Osteoblast (primary cell): Measurements from ENCODE around the gene UST. TPM values are rescaled to one million over a fixed set of nuclear protein-coding genes. Genes with fewer than 3 reads are reported as not detected.
"Not testable (repeated sequence)": the region's sequence is repeated elsewhere in the genome, so short reads cannot be mapped to it uniquely, and the experiment has no call there.

Experiments
- DNase-seq: peaks from one replicate; pipeline ENCODE4 v3.0.0; 2011; ENCODE audit warnings: low spot score, mixed read lengths; ENCODE audit not compliant: insufficient read length; ENCODE audit errors: missing footprints
- H2AFZ ChIP-seq: 2 replicates; pipeline ENCODE4 v1.6.0; 2011; ENCODE audit warnings: mild to moderate bottlenecking, low read length
- H3K27ac ChIP-seq: 2 replicates; pipeline ENCODE4 v1.5.1; 2011; ENCODE audit warnings: mild to moderate bottlenecking, low read depth, low read length, moderate library complexity
- H3K27me3 ChIP-seq: 2 replicates; pipeline ENCODE4 v1.6.0; 2012; ENCODE audit warnings: mild to moderate bottlenecking, control low read depth, inconsistent platforms, low read length, moderate library complexity; ENCODE audit not compliant: insufficient read depth
- H3K36me3 ChIP-seq: 2 replicates; pipeline ENCODE4 v1.5.1; 2011; ENCODE audit warnings: mild to moderate bottlenecking, low read length, control low read depth, moderate library complexity; ENCODE audit not compliant: insufficient read depth
- H3K4me1 ChIP-seq: 2 replicates; pipeline ENCODE4 v1.5.1; 2011; ENCODE audit warnings: mild to moderate bottlenecking, low read length, control low read depth, moderate library complexity; ENCODE audit not compliant: insufficient read depth
- H3K4me2 ChIP-seq: 2 replicates; pipeline ENCODE4 v1.6.0; 2011; ENCODE audit warnings: mild to moderate bottlenecking, low read length; ENCODE audit not compliant: insufficient read depth
- H3K4me3 ChIP-seq: fragments of 200-600 bp; sonication (generic); 3 replicates; pipeline ENCODE4 v1.5.1; 2012; ENCODE audit warnings: mild to moderate bottlenecking, low read length, inconsistent platforms; ENCODE audit not compliant: insufficient read depth
- H3K79me2 ChIP-seq: 2 replicates; pipeline ENCODE4 v1.6.0; 2012; ENCODE audit warnings: mild to moderate bottlenecking, low read length, control low read depth, inconsistent platforms; ENCODE audit not compliant: insufficient read depth
- H3K9me3 ChIP-seq: 2 replicates; pipeline ENCODE4 v1.5.1; 2011; ENCODE audit warnings: low read depth, low read length, control low read depth
- H4K20me1 ChIP-seq: 2 replicates; pipeline ENCODE4 v1.6.0; 2012; ENCODE audit warnings: mild to moderate bottlenecking, low read length, control low read depth; ENCODE audit not compliant: insufficient read depth
- total RNA-seq: library from RNA; depleted of rRNA; stranded (reverse); fragments of >200 nt; gene quantifications from 2 replicates; pipeline ENCODE4 v1.2.3, GENCODE V29; 2012
- TF ChIP-seq, protein P1 (sequence below): IDR thresholded peaks from 2 replicates; pipeline ENCODE4 v1.5.1; 2011; ENCODE audit warnings: mild to moderate bottlenecking, low read depth, low read length, moderate library complexity; ENCODE audit errors: extremely low read depth

Gene UST
- total RNA-seq, 1 donor: 18.1 TPM

- Histone ChIP-seq H3K79me2 (peaks cover 24% of the 10 kb centered on the region), H3K27me3 (no peaks in the 10 kb centered on the region), H4K20me1 (peaks cover 6% of the 10 kb centered on the region)
Observed at GRCh38 chr6:148771896-148772554, 25.2 kb downstream of the UST start.

DNA sequence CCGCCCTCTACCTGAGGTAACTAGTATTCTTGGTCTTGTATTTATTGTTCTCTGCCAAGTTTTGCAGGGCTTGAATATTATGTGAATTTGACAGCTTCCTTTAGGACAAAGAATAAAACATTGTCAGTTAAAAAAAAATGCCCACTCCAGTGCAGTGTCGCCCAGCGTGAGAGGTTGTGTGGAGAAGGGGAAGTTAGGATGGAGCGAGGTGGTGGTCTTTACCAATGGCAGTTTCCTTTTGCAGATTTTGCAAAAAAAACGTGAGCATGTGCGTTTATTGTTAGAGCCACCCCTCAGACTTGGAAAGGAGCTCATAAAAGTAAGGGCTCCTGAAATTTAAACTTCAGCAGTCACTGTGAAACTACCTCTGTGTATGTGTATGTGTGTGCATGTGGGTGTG lies 28.3 kb downstream of the UST start:
- H3K27me3 ChIP-seq: no peaks in the 10 kb centered on the region
- H3K36me3 ChIP-seq: no peaks in the 10 kb centered on the region
- H3K4me1 ChIP-seq: peaks cover 14% of the 10 kb centered on the region
- H3K9me3 ChIP-seq: no peaks in the 10 kb centered on the region
- TF ChIP-seq, protein P1, sequence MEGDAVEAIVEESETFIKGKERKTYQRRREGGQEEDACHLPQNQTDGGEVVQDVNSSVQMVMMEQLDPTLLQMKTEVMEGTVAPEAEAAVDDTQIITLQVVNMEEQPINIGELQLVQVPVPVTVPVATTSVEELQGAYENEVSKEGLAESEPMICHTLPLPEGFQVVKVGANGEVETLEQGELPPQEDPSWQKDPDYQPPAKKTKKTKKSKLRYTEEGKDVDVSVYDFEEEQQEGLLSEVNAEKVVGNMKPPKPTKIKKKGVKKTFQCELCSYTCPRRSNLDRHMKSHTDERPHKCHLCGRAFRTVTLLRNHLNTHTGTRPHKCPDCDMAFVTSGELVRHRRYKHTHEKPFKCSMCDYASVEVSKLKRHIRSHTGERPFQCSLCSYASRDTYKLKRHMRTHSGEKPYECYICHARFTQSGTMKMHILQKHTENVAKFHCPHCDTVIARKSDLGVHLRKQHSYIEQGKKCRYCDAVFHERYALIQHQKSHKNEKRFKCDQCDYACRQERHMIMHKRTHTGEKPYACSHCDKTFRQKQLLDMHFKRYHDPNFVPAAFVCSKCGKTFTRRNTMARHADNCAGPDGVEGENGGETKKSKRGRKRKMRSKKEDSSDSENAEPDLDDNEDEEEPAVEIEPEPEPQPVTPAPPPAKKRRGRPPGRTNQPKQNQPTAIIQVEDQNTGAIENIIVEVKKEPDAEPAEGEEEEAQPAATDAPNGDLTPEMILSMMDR: no peak
- H3K4me2 ChIP-seq: no peak overlapping the region
- H3K4me3 ChIP-seq: no peak overlapping the region
- H2AFZ ChIP-seq: no peak overlapping the region
- DNase-seq: no peak
- H3K27ac ChIP-seq: no peak overlapping the region
- peaks cover 20% of the 10 kb centered on the region for H3K79me2 ChIP-seq
- H4K20me1 ChIP-seq: peaks cover 5% of the 10 kb centered on the region

More at GRCh38 chr6:148771896-148772554, 25.2 kb downstream of the UST start:
- no peaks in the 10 kb centered on the region for H3K9me3 ChIP-seq
- H3K4me1 ChIP-seq: peaks cover 14% of the 10 kb centered on the region
- no peak for DNase-seq
- no peak overlapping the region for H2AFZ ChIP-seq
- H3K27ac ChIP-seq: no peak overlapping the region
- no peak overlapping the region for H3K4me2 ChIP-seq
- H3K36me3 ChIP-seq: no peaks in the 10 kb centered on the region
- no peak overlapping the region for H3K4me3 ChIP-seq
- TF ChIP-seq, protein P1: no peak

DNA sequence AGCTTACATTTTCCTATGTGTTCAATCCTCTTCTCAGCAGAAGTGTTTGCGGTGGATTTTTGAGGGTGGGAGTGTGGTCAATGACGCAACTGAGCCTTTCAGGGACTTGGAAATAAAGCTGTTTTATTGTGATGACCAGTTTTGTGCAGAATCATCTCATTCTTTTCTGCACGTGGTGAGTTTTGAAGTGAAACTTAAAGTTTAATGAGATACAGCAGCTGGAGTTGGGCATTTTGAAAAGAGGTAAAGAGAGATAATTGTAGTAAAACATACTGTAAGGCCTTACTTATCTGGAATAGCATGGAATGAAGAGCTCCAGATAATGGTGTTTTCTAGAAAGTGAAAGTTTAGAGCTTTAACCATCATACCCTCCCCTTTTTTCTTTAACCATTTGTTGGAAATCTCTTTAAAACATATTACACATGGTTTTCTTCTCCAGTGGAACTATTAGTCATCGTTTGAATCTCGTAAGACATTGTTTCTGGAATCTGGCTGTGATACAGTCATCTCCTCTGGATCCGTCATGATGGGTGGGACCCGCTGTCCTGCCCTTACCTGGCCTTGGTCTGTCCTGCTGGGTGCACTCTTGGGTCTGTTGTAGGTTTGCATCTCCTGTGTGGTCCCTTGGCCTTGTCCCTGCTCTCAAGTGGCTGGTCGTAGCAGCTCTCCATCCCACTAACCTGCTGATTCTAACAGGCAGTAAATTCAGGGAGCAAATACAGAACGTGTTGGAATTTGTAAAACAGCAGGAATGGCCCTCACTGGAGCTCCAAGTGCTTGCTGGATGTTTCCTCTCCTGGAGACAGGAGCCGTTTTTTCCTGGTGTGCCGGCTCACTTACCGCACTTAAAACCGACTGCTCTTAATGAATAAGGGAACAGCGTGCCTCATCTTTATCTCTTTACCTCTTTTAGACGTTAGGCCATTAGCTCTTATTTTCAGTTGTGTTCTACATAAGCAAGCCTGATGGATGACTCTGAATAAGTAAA lies 29.8 kb downstream of the UST start:
- peak; percentile 76 for DNase-seq
- no peaks in the 10 kb centered on the region for H3K36me3 ChIP-seq
- H3K9me3 ChIP-seq: no peaks in the 10 kb centered on the region
- TF ChIP-seq, protein P1: no peak
- H3K79me2 ChIP-seq: peaks cover 15% of the 10 kb centered on the region
- H3K27me3 ChIP-seq: no peaks in the 10 kb centered on the region
- H3K4me3 ChIP-seq: peak overlapping the region; percentile 65
- peaks cover 14% of the 10 kb centered on the region for H3K4me1 ChIP-seq
- H2AFZ ChIP-seq: peak overlapping the region; percentile 69
- peaks cover 5% of the 10 kb centered on the region for H4K20me1 ChIP-seq
- H3K4me2 ChIP-seq: peak overlapping the region; percentile 88
- H3K27ac ChIP-seq: peak overlapping the region; percentile 85

DNA sequence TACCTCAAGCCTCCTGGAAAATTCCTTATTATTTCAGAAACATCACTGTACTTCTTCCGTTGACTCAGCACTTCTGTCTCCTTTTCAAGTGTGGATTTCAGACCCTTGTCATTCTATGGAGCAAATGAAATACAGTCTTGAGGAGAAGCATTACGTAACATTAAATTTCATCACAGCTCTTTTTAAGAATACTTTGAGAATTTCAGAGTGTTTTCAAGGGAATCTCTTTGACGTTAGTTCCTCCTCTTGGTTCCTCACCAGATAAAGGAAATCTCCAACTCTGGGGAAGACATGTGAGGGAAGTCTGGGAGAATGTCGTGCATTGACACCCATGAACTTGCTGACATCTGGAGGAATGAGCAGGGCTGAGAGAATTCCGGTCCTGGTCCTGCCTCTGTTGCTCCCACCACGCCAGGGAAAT lies 32.3 kb downstream of the UST start:
- peaks cover 5% of the 10 kb centered on the region for H4K20me1 ChIP-seq
- no peak overlapping the region for H3K4me3 ChIP-seq
- TF ChIP-seq, protein P1: no peak
- peaks cover 10% of the 10 kb centered on the region for H3K79me2 ChIP-seq
- no peaks in the 10 kb centered on the region for H3K27me3 ChIP-seq
- no peak overlapping the region for H3K27ac ChIP-seq
- H3K4me2 ChIP-seq: peak overlapping the region; percentile 3
- no peaks in the 10 kb centered on the region for H3K9me3 ChIP-seq
- no peaks in the 10 kb centered on the region for H3K36me3 ChIP-seq
- no peak overlapping the region for H2AFZ ChIP-seq
- peaks cover 14% of the 10 kb centered on the region for H3K4me1 ChIP-seq
- no peak for DNase-seq

- not testable (repeated sequence) for H3K4me2 ChIP-seq, H3K4me3 ChIP-seq, DNase-seq, H3K79me2 ChIP-seq, H2AFZ ChIP-seq, H3K9me3 ChIP-seq, H3K27me3 ChIP-seq, H3K36me3 ChIP-seq, H4K20me1 ChIP-seq, H3K27ac ChIP-seq
- peaks cover 14% of the 10 kb centered on the region for H3K4me1 ChIP-seq
Observed at GRCh38 chr6:148780423-148780822, 33.6 kb downstream of the UST start.
